Peyer's patch (tissue), 4 donors: ENCODE data around the gene GPR183. TPM values are rescaled to one million over a fixed set of nuclear protein-coding genes. Genes with fewer than 3 reads are reported as not detected.
"Not testable (repeated sequence)": the region's sequence is repeated elsewhere in the genome, so short reads cannot be mapped to it uniquely, and the experiment has no call there.

Experiments used
- DNase-seq, 3 donors: peaks; one replicate each; pipeline ENCODE4 v3.0.0-alpha.2; 2017 to 2019
- H3K27ac ChIP-seq, 4 donors: fragments of 200-600 bp; sonication (generic); one replicate each; pipeline ENCODE4 v1.5.1; 2016 to 2019
- H3K27me3 ChIP-seq, 2 donors: fragments of 200-600 bp; sonication (generic); one replicate each; pipeline ENCODE4 v1.5.1; 2019
- H3K36me3 ChIP-seq, 3 donors: fragments of 200-600 bp; sonication (generic); one replicate each; pipeline ENCODE4 v1.5.1; 2016 to 2019
- H3K4me1 ChIP-seq, 4 donors: fragments of 200-600 bp; sonication (generic); one replicate each; pipeline ENCODE4 v1.5.1; 2016 to 2019
- H3K4me3 ChIP-seq, 4 donors: fragments of 200-600 bp; sonication (generic); 1 replicate in 3 of 4; 2 replicates in 1 of 4; pipeline ENCODE4 v1.5.1; 2016 to 2019; ENCODE audit warnings: mild to moderate bottlenecking in 1 of 4
- H3K9me3 ChIP-seq, 4 donors: fragments of 200-600 bp; sonication (generic); one replicate each; pipeline ENCODE4 v1.5.1; 2016 to 2019; ENCODE audit warnings: mild to moderate bottlenecking in 1 of 4
- CTCF ChIP-seq, 6 experiments: fragments of 450-650 bp in 4 of 6; fragments of 200-600 bp in 2 of 6; sonication (generic) in 1 of 6; IDR thresholded peaks; one replicate each; pipeline ENCODE4 v1.5.1; 2017 to 2019; ENCODE audit warnings: antibody characterized with exemption in 6 of 6, mild to moderate bottlenecking in 3 of 6, moderate library complexity in 1 of 6
- POLR2A ChIP-seq, 2 donors: fragments of 450-650 bp; IDR thresholded peaks; one replicate each; pipeline ENCODE4 v1.5.1; 2017; ENCODE audit warnings: antibody characterized with exemption in 2 of 2, mild to moderate bottlenecking in 2 of 2, moderate library complexity in 2 of 2
- small RNA-seq, 2 donors: library from RNA; depleted of rRNA; stranded (forward); fragments of <200 nt; gene quantifications; one replicate each; pipeline ENCODE3, GENCODE V24; 2016
- total RNA-seq, 4 donors: library from RNA; depleted of rRNA; stranded (reverse); fragments of >200 nt; gene quantifications; one replicate each; pipeline ENCODE4 v1.1.0, GENCODE V29; 2016

Gene GPR183
- total RNA-seq, 4 donors from 2014 or later = 1.1 to 24.8 (median 3.9) TPM

GRCh38 chr13:99251921-99252320, 55.3 kb downstream of the GPR183 start:
- Histone ChIP-seq H3K27ac (no peak overlapping the region), H3K9me3 (no peaks in the 10 kb centered on the region), H3K4me3 (no peak overlapping the region), H3K36me3 (peaks cover 0 to 19% (median 0%) of the 10 kb centered on the region in 3 donors), H3K27me3 (no peaks in the 10 kb centered on the region), H3K4me1 (no peaks in the 10 kb centered on the region)
- no peak for DNase-seq
- TF ChIP-seq POLR2A (IDR thresholded peaks at IDR 0.05) = no peak
- no peak for TF ChIP-seq CTCF (IDR thresholded peaks at IDR 0.05)

GRCh38 chr13:99250982-99251825, 56.0 kb downstream of the GPR183 start:
- Histone ChIP-seq H3K9me3 (no peaks in the 10 kb centered on the region), H3K36me3 (peaks cover 0 to 19% (median 0%) of the 10 kb centered on the region in 3 donors), H3K4me1 (no peaks in the 10 kb centered on the region), H3K4me3 (no peak overlapping the region), H3K27ac (no peak overlapping the region), H3K27me3 (no peaks in the 10 kb centered on the region)
- TF ChIP-seq POLR2A (IDR thresholded peaks at IDR 0.05) = no peak
- no peak for TF ChIP-seq CTCF (IDR thresholded peaks at IDR 0.05)
- DNase-seq = no peak

- H3K9me3 ChIP-seq, H3K4me1 ChIP-seq, H3K27ac ChIP-seq, DNase-seq, H3K27me3 ChIP-seq, H3K4me3 ChIP-seq: not testable (repeated sequence)
- peaks cover 0 to 21% (median 0%) of the 10 kb centered on the region in 3 donors for H3K36me3 ChIP-seq
Observed at GRCh38 chr13:99249606-99250005, 57.6 kb downstream of the GPR183 start.

GRCh38 chr13:99249178-99249577, 58.0 kb downstream of the GPR183 start:
- DNase-seq, H3K4me3 ChIP-seq, H3K9me3 ChIP-seq, H3K27ac ChIP-seq, H3K27me3 ChIP-seq, H3K4me1 ChIP-seq: not testable (repeated sequence)
- peaks cover 0 to 23% (median 0%) of the 10 kb centered on the region in 3 donors for H3K36me3 ChIP-seq

- H3K4me3 ChIP-seq = no peak overlapping the region
- no peak for DNase-seq
- TF ChIP-seq POLR2A (IDR thresholded peaks at IDR 0.05) (no peak), CTCF (IDR thresholded peaks at IDR 0.05) (no peak)
- no peaks in the 10 kb centered on the region for H3K27me3 ChIP-seq
- H3K4me1 ChIP-seq = no peaks in the 10 kb centered on the region
- no peaks in the 10 kb centered on the region for H3K9me3 ChIP-seq
- peaks cover 0 to 24% (median 0%) of the 10 kb centered on the region in 3 donors for H3K36me3 ChIP-seq
- H3K27ac ChIP-seq = no peak overlapping the region
Observed at GRCh38 chr13:99246100-99246499, 61.1 kb downstream of the GPR183 start.

Small RNA genes lying within 50 kb of the gene (small RNA-seq; reads per million reads assigned to genes)
- gene MIR623 = 0 reads per million in 2 donors

Other genes with a start within 250 kb of the GPR183 start
- gene UBAC2, start 106.5 kb downstream of the GPR183 start, total RNA-seq = 10 to 100 TPM; 38.8 to 67.8 (median 63.4) TPM
- gene GPR18, start 49.0 kb downstream of the GPR183 start, total RNA-seq = 1 to 10 TPM in 1 of 4 donors, under 1 TPM in 1, not detected in 2; 0.53 to 4.1 TPM
- gene TM9SF2, start 194.1 kb upstream of the GPR183 start, total RNA-seq = 100 to 1,000 TPM in 2 of 4 donors, 10 to 100 TPM in 2; 19.8 to 189 (median 107) TPM